ENCODE data around the gene BARX2.

DNA sequence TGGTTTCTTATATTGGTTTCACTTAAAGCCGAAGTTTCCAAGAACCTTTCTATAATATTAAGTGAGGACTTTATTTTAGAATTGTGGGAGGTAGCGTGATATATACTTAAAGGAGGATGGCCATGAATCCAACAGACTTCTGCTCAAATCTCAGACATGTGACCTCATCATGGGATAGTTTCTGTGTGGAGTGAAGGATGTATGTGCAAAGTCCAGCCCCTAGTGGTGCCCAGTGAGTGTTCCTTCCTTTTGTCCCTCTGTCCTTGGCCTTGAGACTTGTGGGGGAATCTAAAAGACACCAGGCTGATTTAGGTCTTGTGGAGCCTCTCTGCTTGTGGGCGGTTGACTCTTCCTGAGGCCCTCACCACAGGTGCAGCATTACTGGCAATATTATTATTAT lies 43.7 kb downstream of the BARX2 start:
- TF ChIP-seq, protein P1, sequence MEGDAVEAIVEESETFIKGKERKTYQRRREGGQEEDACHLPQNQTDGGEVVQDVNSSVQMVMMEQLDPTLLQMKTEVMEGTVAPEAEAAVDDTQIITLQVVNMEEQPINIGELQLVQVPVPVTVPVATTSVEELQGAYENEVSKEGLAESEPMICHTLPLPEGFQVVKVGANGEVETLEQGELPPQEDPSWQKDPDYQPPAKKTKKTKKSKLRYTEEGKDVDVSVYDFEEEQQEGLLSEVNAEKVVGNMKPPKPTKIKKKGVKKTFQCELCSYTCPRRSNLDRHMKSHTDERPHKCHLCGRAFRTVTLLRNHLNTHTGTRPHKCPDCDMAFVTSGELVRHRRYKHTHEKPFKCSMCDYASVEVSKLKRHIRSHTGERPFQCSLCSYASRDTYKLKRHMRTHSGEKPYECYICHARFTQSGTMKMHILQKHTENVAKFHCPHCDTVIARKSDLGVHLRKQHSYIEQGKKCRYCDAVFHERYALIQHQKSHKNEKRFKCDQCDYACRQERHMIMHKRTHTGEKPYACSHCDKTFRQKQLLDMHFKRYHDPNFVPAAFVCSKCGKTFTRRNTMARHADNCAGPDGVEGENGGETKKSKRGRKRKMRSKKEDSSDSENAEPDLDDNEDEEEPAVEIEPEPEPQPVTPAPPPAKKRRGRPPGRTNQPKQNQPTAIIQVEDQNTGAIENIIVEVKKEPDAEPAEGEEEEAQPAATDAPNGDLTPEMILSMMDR (IDR thresholded peaks at IDR 0.05), result no peak
- TF ChIP-seq POLR2A (IDR thresholded peaks at IDR 0.05), result no peak
